HepG2 (cell line): ENCODE measurements around the gene SIRT7. TPM values are rescaled to one million over a fixed set of nuclear protein-coding genes. Genes with fewer than 3 reads are reported as not detected.

Source experiments
- AGO2 ChIP-seq: fragments of 200-400 bp; formaldehyde crosslinking; optimal IDR thresholded peaks from 2 replicates; pipeline ENCODE3; 2017; ENCODE audit warnings: mild to moderate bottlenecking, low read depth, low read length, moderate library complexity
- CBX5 ChIP-seq: sonication (generic); formaldehyde crosslinking; IDR thresholded peaks from 2 replicates; pipeline ENCODE4 v1.4.0; 2020; ENCODE audit warnings: missing genetic modification reagents, borderline replicate concordance
- CSRNP1 ChIP-seq: sonication (generic); formaldehyde crosslinking; IDR thresholded peaks from 2 replicates; pipeline ENCODE4 v1.8.1; 2023; ENCODE audit warnings: mild to moderate bottlenecking, missing genetic modification reagents
- DBP ChIP-seq: sonication (generic); formaldehyde crosslinking; IDR thresholded peaks from 2 replicates; pipeline ENCODE4 v1.4.0; 2020; ENCODE audit warnings: missing genetic modification reagents; ENCODE audit errors: not compliant biosample characterization
- FOXA1 ChIP-seq, 2 experiments: fragments of 450-650 bp in 1 of 2; sonication (generic) in 1 of 2; formaldehyde crosslinking in 1 of 2; IDR thresholded peaks; 2 replicates each; pipeline versions ENCODE4 v1.4.0 to v1.6.1; 2016 to 2020; ENCODE audit warnings: missing genetic modification reagents in 1 of 2
- HNRNPLL ChIP-seq: fragments of 200-400 bp; formaldehyde crosslinking; IDR thresholded peaks from 2 replicates; pipeline ENCODE4 v1.6.1; 2017; ENCODE audit warnings: mild to moderate bottlenecking, low read depth, low read length; ENCODE audit not compliant: poor library complexity, severe bottlenecking
- LRRFIP1 ChIP-seq: sonication (generic); formaldehyde crosslinking; conservative IDR thresholded peaks from 2 replicates; pipeline ENCODE4 v1.4.0; 2020; ENCODE audit warnings: missing genetic modification reagents
- MTA1 ChIP-seq: sonication (generic); formaldehyde crosslinking; IDR thresholded peaks from 2 replicates; pipeline ENCODE4 v1.4.0; 2020; ENCODE audit warnings: missing genetic modification reagents, mild to moderate bottlenecking, borderline replicate concordance
- NR1H2 ChIP-seq: sonication (generic); formaldehyde crosslinking; IDR thresholded peaks from 2 replicates; pipeline ENCODE4 v1.8.1; 2022; ENCODE audit warnings: low read depth, missing genetic modification reagents, borderline replicate concordance
- SMARCE1 ChIP-seq: fragments of 450-650 bp; IDR thresholded peaks from 2 replicates; pipeline ENCODE4 v1.6.1; 2017; ENCODE audit warnings: borderline replicate concordance
- TEF ChIP-seq: sonication (generic); formaldehyde crosslinking; IDR thresholded peaks from 2 replicates; pipeline ENCODE4 v1.5.0; 2020; ENCODE audit warnings: missing genetic modification reagents
- THAP11 ChIP-seq: IDR thresholded peaks from 2 replicates; pipeline ENCODE4 v1.6.1; 2016; ENCODE audit warnings: missing biosample characterization, missing genetic modification reagents
- TIGD3 ChIP-seq: sonication (generic); formaldehyde crosslinking; IDR thresholded peaks from 2 replicates; pipeline ENCODE4 v1.5.1; 2020; ENCODE audit warnings: mild to moderate bottlenecking, missing genetic modification reagents, borderline replicate concordance
- TMF1 ChIP-seq: sonication (generic); formaldehyde crosslinking; IDR thresholded peaks from 2 replicates; pipeline ENCODE4 v1.8.1; 2022; ENCODE audit warnings: low read depth, missing genetic modification reagents
- XRCC5 ChIP-seq: fragments of 200-400 bp; formaldehyde crosslinking; optimal IDR thresholded peaks from 2 replicates; pipeline ENCODE3; 2017; ENCODE audit warnings: mild to moderate bottlenecking, low read length
- ZMYM3 ChIP-seq: sonication (generic); formaldehyde crosslinking; IDR thresholded peaks from 2 replicates; pipeline ENCODE4 v1.5.1; 2020; ENCODE audit warnings: mild to moderate bottlenecking, missing genetic modification reagents
- ZNF274 ChIP-seq: sonication (generic); formaldehyde crosslinking; IDR thresholded peaks from 2 replicates; pipeline ENCODE4 v1.5.1; 2020; ENCODE audit warnings: mild to moderate bottlenecking, missing genetic modification reagents
- ZNF331 ChIP-seq: sonication (generic); formaldehyde crosslinking; IDR thresholded peaks from 2 replicates; pipeline ENCODE4 v1.4.0; 2020; ENCODE audit warnings: missing genetic modification reagents
- ZNF670 ChIP-seq: sonication (generic); formaldehyde crosslinking; IDR thresholded peaks from 2 replicates; pipeline ENCODE4 v1.8.0; 2022; ENCODE audit warnings: mild to moderate bottlenecking, missing genetic modification reagents, borderline replicate concordance
- ZNF841 ChIP-seq: sonication (generic); formaldehyde crosslinking; IDR thresholded peaks from 2 replicates; pipeline ENCODE4 v1.8.1; 2023; ENCODE audit warnings: missing genetic modification reagents, borderline replicate concordance
- polyA plus RNA-seq, 8 experiments: library from polyadenylated mRNA; depleted of rRNA in 3 of 8; stranded (reverse) in 7 of 8; unstranded in 1 of 8; fragments of >200 nt; fragmentation: Illumina TruSeq in 4 of 8; extraction: Trizol in 4 of 8; gene quantifications; 2 replicates each; pipeline versions ENCODE4 v1.2.1 to v1.2.3, GENCODE V29; 2011 to 2016; ENCODE audit warnings: low read depth in 4 of 8, missing spikeins in 1 of 8, mixed read lengths in 1 of 8; ENCODE audit not compliant: insufficient read depth in 1 of 8
- total RNA-seq, 5 experiments: library from RNA; depleted of rRNA; stranded (reverse); fragments of >200 nt; fragmentation: Illumina TruSeq; extraction: Trizol; gene quantifications; 2 replicates each; pipeline ENCODE4 v1.2.3, GENCODE V29; 2016; ENCODE audit warnings: low read depth in 1 of 5

The SIRT7 gene
- total and polyA plus RNA-seq, 2 of the 13 experiments (the other 11 are each of a cell fraction or from before 2014, with no cell fraction given), result 8.3 to 24.8 TPM

GRCh38 chr17:81961521-81962498, 43.8 kb upstream of the SIRT7 start (continued):
- TF ChIP-seq TIGD3 (no peak), ZNF274 (CRISPR knock-in tag) (peak; percentile 62; the same call in 1 of the 2 replicates), ZNF331 (CRISPR knock-in tag) (no peak; the same call in 1 of the 2 replicates), NR1H2 (CRISPR knock-in tag) (no peak; the same call in 1 of the 2 replicates), FOXA1 (IDR thresholded peaks at IDR 0.05) (no peak), FOXA1 (CRISPR knock-in tag; IDR thresholded peaks at IDR 0.05) (no peak), DBP (CRISPR knock-in tag) (peak; percentile 29), AGO2 (peak; percentile 98), SMARCE1 (no peak), CBX5 (CRISPR knock-in tag) (no peak; the same call in 1 of the 2 replicates), HNRNPLL (peak; percentile 67), ZNF670 (no peak), TEF (no peak; the same call in 1 of the 2 replicates), LRRFIP1 (no peak), CSRNP1 (CRISPR knock-in tag) (no peak), ZNF841 (CRISPR knock-in tag) (no peak), MTA1 (CRISPR knock-in tag) (no peak), XRCC5 (no peak), THAP11 (CRISPR knock-in tag) (0 out of 2 replicates have a peak, but pooled peaks have one; percentile 5), ZMYM3 (CRISPR knock-in tag) (no peak), TMF1 (CRISPR knock-in tag) (no peak)
